Skin epidermis (tissue), 12 donors: ENCODE measurements around the gene GLMP.
A peak's percentile ranks its signal among the peaks of the same experiment; 100 is the strongest.

Experiments
- H3K27ac ChIP-seq, 21 experiments: fragments of 200-600 bp; sonication (generic) in 11 of 21; one replicate each; pipeline ENCODE4 v1.5.0; 2020; ENCODE audit warnings: mild to moderate bottlenecking in 3 of 21, inconsistent platforms in 2 of 21, moderate library complexity in 2 of 21
- H3K4me3 ChIP-seq, 7 experiments: fragments of 200-600 bp; sonication (generic) in 2 of 7; one replicate each; pipeline ENCODE4 v1.5.0; 2020; ENCODE audit warnings: inconsistent platforms in 2 of 7, mild to moderate bottlenecking in 2 of 7, moderate library complexity in 1 of 7

GLMP gene

GRCh38 chr1:156291226-156292061 is 4.0 kb downstream of the GLMP start:
- H3K27ac ChIP-seq: peak overlapping the region in 20 of 21 experiments; percentile 4 to 81 (median 58)
- peak overlapping the region in 6 of 7 experiments; percentile 9 to 35 (median 22) for H3K4me3 ChIP-seq

GRCh38 chr1:156289857-156290256 is 5.6 kb downstream of the GLMP start:
- H3K27ac ChIP-seq: no peak overlapping the region
- H3K4me3 ChIP-seq: no peak overlapping the region

GRCh38 chr1:156286061-156286460 is 9.4 kb downstream of the GLMP start:
- Histone ChIP-seq H3K4me3 (peak overlapping the region in 6 of 7 experiments; percentile 2 to 78 (median 35)), H3K27ac (peak overlapping the region in 17 of 21 experiments; percentile 20 to 98 (median 80))

- peak overlapping the region in 20 of 21 experiments; percentile 9 to 98 (median 79) for H3K27ac ChIP-seq
- H3K4me3 ChIP-seq: peak overlapping the region; percentile 19 to 78 (median 34)
Measured at GRCh38 chr1:156285437-156285836, 10.0 kb downstream of the GLMP start.

GRCh38 chr1:156284757-156285156 is 10.7 kb downstream of the GLMP start:
- H3K4me3 ChIP-seq: peak overlapping the region; percentile 19 to 78 (median 34)

GRCh38 chr1:156284112-156284511 is 11.4 kb downstream of the GLMP start, which contains the start of gene TMEM79:
TSS of gene TMEM79 (plus strand) at chr1:156284325. CDS start at chr1:156285227, 902 bp downstream.
- Histone ChIP-seq H3K27ac (peak within 1 kb of the TSS in 20 of 21 experiments; percentile 88 to 99 (median 95)), H3K4me3 (peak within 1 kb of the TSS; percentile 60 to 90 (median 72))

More at GRCh38 chr1:156284757-156285156, 10.7 kb downstream of the GLMP start:
- H3K27ac ChIP-seq: peak overlapping the region in 20 of 21 experiments; percentile 9 to 98 (median 80)

GRCh38 chr1:156283521-156283920 is 12.0 kb downstream of the GLMP start:
- peak overlapping the region in 19 of 21 experiments; percentile 88 to 99 (median 95) for H3K27ac ChIP-seq
- H3K4me3 ChIP-seq: peak overlapping the region; percentile 60 to 90 (median 72)

- peak within 1 kb of the TSS; percentile 60 to 90 (median 72) for H3K4me3 ChIP-seq
- peak within 1 kb of the TSS; percentile 79 to 99 (median 95) for H3K27ac ChIP-seq
Measured at GRCh38 chr1:156282479-156283222, 12.8 kb downstream of the GLMP start, which contains the start of gene SMG5. TSS of gene SMG5 (minus strand) at chr1:156282825. CDS start at chr1:156282680, 145 bp downstream.

GRCh38 chr1:156281693-156282478 is 13.6 kb downstream of the GLMP start:
- peak overlapping the region; percentile 79 to 99 (median 95) for H3K27ac ChIP-seq
- H3K4me3 ChIP-seq: peak overlapping the region; percentile 60 to 90 (median 72)

GRCh38 chr1:156281281-156281680 is 14.2 kb downstream of the GLMP start:
- H3K27ac ChIP-seq: peak overlapping the region in 17 of 21 experiments; percentile 88 to 99 (median 94)
- H3K4me3 ChIP-seq: peak overlapping the region; percentile 60 to 90 (median 72)

GRCh38 chr1:156279837-156280236 is 15.6 kb downstream of the GLMP start:
- Histone ChIP-seq H3K27ac (no peak overlapping the region), H3K4me3 (no peak overlapping the region)

- H3K27ac ChIP-seq: peak overlapping the region in 3 of 21 experiments; percentile 22 to 58 (median 25)
Measured at GRCh38 chr1:156276966-156277381, 18.5 kb downstream of the GLMP start.

GRCh38 chr1:156276532-156276931 is 18.9 kb downstream of the GLMP start:
- peak overlapping the region in 2 of 21 experiments; percentile 25 to 58 for H3K27ac ChIP-seq
- no peak overlapping the region for H3K4me3 ChIP-seq

More at GRCh38 chr1:156276966-156277381, 18.5 kb downstream of the GLMP start:
- no peak overlapping the region for H3K4me3 ChIP-seq

- Histone ChIP-seq H3K27ac (no peak overlapping the region), H3K4me3 (no peak overlapping the region)
Measured at GRCh38 chr1:156270314-156270713, 25.2 kb downstream of the GLMP start.

- Histone ChIP-seq H3K27ac (no peak overlapping the region), H3K4me3 (no peak overlapping the region)
Measured at GRCh38 chr1:156268336-156268735, 27.1 kb downstream of the GLMP start.

GRCh38 chr1:156266051-156266450 is 29.4 kb downstream of the GLMP start:
- no peak overlapping the region for H3K4me3 ChIP-seq
- no peak overlapping the region for H3K27ac ChIP-seq

GRCh38 chr1:156263288-156263655 is 32.2 kb downstream of the GLMP start:
- peak overlapping the region in 12 of 21 experiments; percentile 1 to 67 (median 50) for H3K27ac ChIP-seq
- H3K4me3 ChIP-seq: no peak overlapping the region

GRCh38 chr1:156262461-156263287 is 32.8 kb downstream of the GLMP start:
- Histone ChIP-seq H3K27ac (peak overlapping the region in 12 of 21 experiments; percentile 1 to 67 (median 50)), H3K4me3 (no peak overlapping the region)
